HepG2 (cell line): Measurements from ENCODE around the gene GATAD2B.

ENCODE experiments used
- HDAC1 ChIP-seq: sonication (generic); formaldehyde crosslinking; IDR thresholded peaks from 2 replicates; pipeline ENCODE4 v1.5.1; 2020; ENCODE audit warnings: mild to moderate bottlenecking, missing genetic modification reagents
- SP5 ChIP-seq: IDR thresholded peaks from 2 replicates; pipeline ENCODE4 v1.6.1; 2016; ENCODE audit warnings: low read depth, borderline replicate concordance
- TF ChIP-seq, protein P1 (sequence below): IDR thresholded peaks from 2 replicates; pipeline ENCODE4 v1.6.1; 2012; ENCODE audit warnings: inconsistent platforms

DNA sequence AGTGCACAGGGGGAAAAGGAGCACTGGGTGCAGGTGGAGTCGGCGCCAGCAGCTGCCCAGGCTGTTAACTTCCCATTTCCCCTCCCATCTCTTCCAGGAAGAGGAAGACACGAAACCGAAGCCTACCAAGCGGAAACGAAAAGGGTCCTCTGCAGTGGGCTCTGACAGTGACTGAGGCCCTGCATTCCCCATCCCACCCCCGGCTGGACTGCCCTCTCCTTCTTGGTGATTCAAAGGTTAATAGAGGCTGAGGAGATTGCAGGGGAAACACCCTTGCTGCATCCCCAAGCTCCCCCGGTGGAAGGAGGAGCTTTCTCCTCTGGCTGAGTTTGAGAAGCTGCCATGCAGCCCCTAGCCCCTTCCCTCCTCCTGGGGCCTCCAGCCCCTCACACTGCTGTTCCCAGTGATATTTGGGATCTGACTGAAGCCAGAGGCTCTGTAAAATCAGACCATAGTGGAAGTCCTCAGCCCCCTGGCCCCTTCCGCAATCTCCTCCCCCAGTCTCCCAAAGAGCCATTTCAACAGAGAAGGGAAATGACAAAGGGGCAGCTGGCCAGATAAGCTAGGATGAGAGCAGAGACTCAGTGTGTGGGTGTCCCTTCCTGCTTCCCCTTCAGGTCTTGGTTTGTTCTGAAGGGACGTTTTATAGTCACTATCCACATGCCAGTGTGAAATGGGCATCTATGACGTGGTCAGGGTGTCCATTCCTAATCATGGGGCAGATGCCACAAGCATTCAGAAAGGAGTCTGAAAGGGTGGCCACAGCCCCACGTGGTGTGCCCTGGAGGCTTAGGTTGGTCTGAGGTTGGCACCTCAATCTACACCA is 149.5 kb downstream of the GATAD2B start:
- no peak for TF ChIP-seq SP5 (CRISPR knock-in tag)
- TF ChIP-seq, protein P1, sequence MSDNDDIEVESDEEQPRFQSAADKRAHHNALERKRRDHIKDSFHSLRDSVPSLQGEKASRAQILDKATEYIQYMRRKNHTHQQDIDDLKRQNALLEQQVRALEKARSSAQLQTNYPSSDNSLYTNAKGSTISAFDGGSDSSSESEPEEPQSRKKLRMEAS = no peak
- TF ChIP-seq HDAC1 (CRISPR knock-in tag) = no peak
